Transverse colon (tissue), 4 donors: ENCODE measurements around the gene SMYD3.

Source experiments
- CTCF ChIP-seq, 5 experiments: fragments of 200-600 bp in 3 of 5; fragments of 450-650 bp in 2 of 5; sonication (generic) in 3 of 5; IDR thresholded peaks; 1 replicate in 2 of 5; 2 replicates in 3 of 5; pipeline ENCODE4 v1.5.1; 2016 to 2017; ENCODE audit warnings: antibody characterized with exemption in 5 of 5, inconsistent platforms in 3 of 5, mild to moderate bottlenecking in 2 of 5, moderate library complexity in 1 of 5
- EP300 ChIP-seq: sonication (generic); formaldehyde crosslinking; IDR thresholded peaks from one replicate; pipeline ENCODE4 v1.6.1; 2017; ENCODE audit warnings: antibody characterized with exemption, low read depth
- POLR2A ChIP-seq: fragments of 450-650 bp; IDR thresholded peaks from one replicate; pipeline ENCODE4 v1.6.1; 2016; ENCODE audit warnings: antibody characterized with exemption, mild to moderate bottlenecking, moderate library complexity
- POLR2AphosphoS5 ChIP-seq, 3 donors: sonication (generic); formaldehyde crosslinking; IDR thresholded peaks; one replicate each; pipeline ENCODE4 v1.6.1; 2016; ENCODE audit warnings: antibody characterized with exemption in 3 of 3

GRCh38 chr1:245901037-245901436 lies 606.0 kb downstream of the SMYD3 start:
- TF ChIP-seq CTCF (IDR thresholded peaks at IDR 0.05) (no peak), POLR2AphosphoS5 (IDR thresholded peaks at IDR 0.05) (no peak), POLR2A (no peak), EP300 (no peak)
